ENCODE data around the gene CAPNS1.
"Not testable (repeated sequence)": the region's sequence is repeated elsewhere in the genome, so short reads cannot be mapped to it uniquely, and the experiment has no call there.

CAPNS1 gene

GRCh38 chr19:36114721-36115452 is 25.0 kb upstream of the CAPNS1 start, which contains the start of gene POLR2I:
TSS of gene POLR2I (minus strand) at chr19:36114875. CDS start at chr19:36114856, 19 bp downstream.
- DNase-seq (ENCODE audit: low read depth), result peak; percentile 100

- DNase-seq (ENCODE audit: low read depth), result no peak
These were observed 24.2 kb upstream of the CAPNS1 start, which contains the start of gene TBCB for GRCh38 chr19:36115453-36116343. TSS of gene TBCB (plus strand) at chr19:36115468. CDS start at chr19:36115561, 93 bp downstream.

- no peak for DNase-seq (ENCODE audit: low read depth)
These were observed 23.6 kb upstream of the CAPNS1 start for GRCh38 chr19:36116344-36116637.

GRCh38 chr19:36120092-36120983 is 19.5 kb upstream of the CAPNS1 start:
- DNase-seq (ENCODE audit: low read depth), result no peak

GRCh38 chr19:36120984-36121358 is 18.9 kb upstream of the CAPNS1 start:
- DNase-seq (ENCODE audit: low read depth), result no peak

GRCh38 chr19:36121486-36122124 is 18.3 kb upstream of the CAPNS1 start:
- DNase-seq (ENCODE audit: low read depth), result no peak

- no peak for DNase-seq (ENCODE audit: low read depth)
These were observed 14.3 kb upstream of the CAPNS1 start for GRCh38 chr19:36125557-36125956.

GRCh38 chr19:36128392-36128736 is 11.5 kb upstream of the CAPNS1 start:
- DNase-seq (ENCODE audit: low read depth), result no peak

- not testable (repeated sequence) for DNase-seq (ENCODE audit: low read depth)
These were observed 8.6 kb upstream of the CAPNS1 start for GRCh38 chr19:36131221-36131620.

GRCh38 chr19:36134867-36135266 is 5.0 kb upstream of the CAPNS1 start:
- DNase-seq (ENCODE audit: low read depth), result not testable (repeated sequence)

GRCh38 chr19:36136964-36137686 is 2.7 kb upstream of the CAPNS1 start:
- peak; percentile 80 for DNase-seq (ENCODE audit: low read depth)

- no peak for DNase-seq (ENCODE audit: low read depth)
These were observed 770 bp upstream of the CAPNS1 start for GRCh38 chr19:36139120-36139472.

GRCh38 chr19:36140304-36141038 is 605 bp downstream of the CAPNS1 start:
- peak; percentile 70 for DNase-seq (ENCODE audit: low read depth)

GRCh38 chr19:36141039-36141927 is 1.4 kb downstream of the CAPNS1 start:
- peak; percentile 85 for DNase-seq (ENCODE audit: low read depth)

- DNase-seq (ENCODE audit: low read depth), result no peak
These were observed 2.2 kb downstream of the CAPNS1 start for GRCh38 chr19:36142046-36142445.

GRCh38 chr19:36142496-36142895 is 2.6 kb downstream of the CAPNS1 start:
- DNase-seq (ENCODE audit: low read depth), result no peak

GRCh38 chr19:36144624-36145023 is 4.8 kb downstream of the CAPNS1 start:
- DNase-seq (ENCODE audit: low read depth), result no peak

GRCh38 chr19:36149673-36150406 is 10.0 kb downstream of the CAPNS1 start:
- no peak for DNase-seq (ENCODE audit: low read depth)

GRCh38 chr19:36150586-36150985 is 10.7 kb downstream of the CAPNS1 start:
- DNase-seq (ENCODE audit: low read depth), result no peak
